PFSK-1 (cell line): ENCODE data around the gene ACTN1.

Source experiments
- FOXP2 ChIP-seq: optimal IDR thresholded peaks from 2 replicates; pipeline ENCODE3; 2011; ENCODE audit warnings: borderline replicate concordance, control low read depth, inconsistent platforms; ENCODE audit not compliant: insufficient read depth; ENCODE audit errors: extremely low read length, extremely low read depth
- POLR2AphosphoS5 ChIP-seq: IDR thresholded peaks from 2 replicates; pipeline ENCODE4 v1.6.1; 2012; ENCODE audit warnings: low read depth, mild to moderate bottlenecking, control low read depth, low read length, moderate library complexity
- SIN3A ChIP-seq: IDR thresholded peaks from 2 replicates; pipeline ENCODE4 v1.6.1; 2012; ENCODE audit warnings: mild to moderate bottlenecking, low read length, moderate library complexity, borderline replicate concordance; ENCODE audit not compliant: insufficient read depth
- TAF1 ChIP-seq: IDR thresholded peaks from 2 replicates; pipeline ENCODE4 v1.6.1; 2012; ENCODE audit warnings: low read length, control low read depth, borderline replicate concordance; ENCODE audit not compliant: insufficient read depth
- TF ChIP-seq, protein P1 (sequence below), 2 experiments: IDR thresholded peaks; 2 replicates each; pipeline versions ENCODE4 v1.6.1 to v1.8.0; 2011 to 2012; ENCODE audit warnings: low read depth in 2 of 2, low read length in 2 of 2, control low read depth in 1 of 2, inconsistent platforms in 1 of 2, mild to moderate bottlenecking in 1 of 2, moderate library complexity in 1 of 2; ENCODE audit not compliant: insufficient read depth in 1 of 2

The ACTN1 gene

GRCh38 chr14:68975667-68976066 is 3.4 kb downstream of the ACTN1 start:
- TF ChIP-seq TAF1: no peak

GRCh38 chr14:68974759-68975347 is 4.2 kb downstream of the ACTN1 start:
- TF ChIP-seq SIN3A (no peak), TAF1 (no peak), FOXP2 (no peak), POLR2AphosphoS5 (no peak)
- TF ChIP-seq, protein P1, sequence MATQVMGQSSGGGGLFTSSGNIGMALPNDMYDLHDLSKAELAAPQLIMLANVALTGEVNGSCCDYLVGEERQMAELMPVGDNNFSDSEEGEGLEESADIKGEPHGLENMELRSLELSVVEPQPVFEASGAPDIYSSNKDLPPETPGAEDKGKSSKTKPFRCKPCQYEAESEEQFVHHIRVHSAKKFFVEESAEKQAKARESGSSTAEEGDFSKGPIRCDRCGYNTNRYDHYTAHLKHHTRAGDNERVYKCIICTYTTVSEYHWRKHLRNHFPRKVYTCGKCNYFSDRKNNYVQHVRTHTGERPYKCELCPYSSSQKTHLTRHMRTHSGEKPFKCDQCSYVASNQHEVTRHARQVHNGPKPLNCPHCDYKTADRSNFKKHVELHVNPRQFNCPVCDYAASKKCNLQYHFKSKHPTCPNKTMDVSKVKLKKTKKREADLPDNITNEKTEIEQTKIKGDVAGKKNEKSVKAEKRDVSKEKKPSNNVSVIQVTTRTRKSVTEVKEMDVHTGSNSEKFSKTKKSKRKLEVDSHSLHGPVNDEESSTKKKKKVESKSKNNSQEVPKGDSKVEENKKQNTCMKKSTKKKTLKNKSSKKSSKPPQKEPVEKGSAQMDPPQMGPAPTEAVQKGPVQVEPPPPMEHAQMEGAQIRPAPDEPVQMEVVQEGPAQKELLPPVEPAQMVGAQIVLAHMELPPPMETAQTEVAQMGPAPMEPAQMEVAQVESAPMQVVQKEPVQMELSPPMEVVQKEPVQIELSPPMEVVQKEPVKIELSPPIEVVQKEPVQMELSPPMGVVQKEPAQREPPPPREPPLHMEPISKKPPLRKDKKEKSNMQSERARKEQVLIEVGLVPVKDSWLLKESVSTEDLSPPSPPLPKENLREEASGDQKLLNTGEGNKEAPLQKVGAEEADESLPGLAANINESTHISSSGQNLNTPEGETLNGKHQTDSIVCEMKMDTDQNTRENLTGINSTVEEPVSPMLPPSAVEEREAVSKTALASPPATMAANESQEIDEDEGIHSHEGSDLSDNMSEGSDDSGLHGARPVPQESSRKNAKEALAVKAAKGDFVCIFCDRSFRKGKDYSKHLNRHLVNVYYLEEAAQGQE (IDR thresholded peaks at IDR 0.05; ENCODE audit: insufficient read depth in 1 of 2, low read depth in 2 of 2, low read length in 2 of 2): no peak

DNA sequence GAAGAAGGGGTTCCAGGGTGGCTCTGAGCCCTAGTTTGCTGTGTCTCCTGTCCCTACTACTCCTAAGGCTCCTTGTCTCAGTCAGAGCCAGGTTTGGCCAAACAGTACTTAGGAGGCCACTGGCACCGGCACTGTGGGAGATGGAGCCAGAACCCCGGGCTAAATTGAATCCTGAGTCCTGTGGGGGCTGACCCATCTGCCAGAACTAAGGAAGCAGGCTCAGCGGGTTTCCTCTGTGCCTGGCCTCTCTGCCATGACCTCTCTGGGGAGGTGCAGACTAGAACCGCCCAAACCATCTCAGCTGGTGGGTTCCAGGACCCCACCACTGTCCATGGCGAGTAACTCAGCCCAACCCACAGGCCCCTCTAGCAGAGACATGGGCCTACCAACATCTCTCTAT is 5.5 kb downstream of the ACTN1 start:
- TF ChIP-seq FOXP2: no peak
- TF ChIP-seq SIN3A: no peak
- TF ChIP-seq, protein P1 (IDR thresholded peaks at IDR 0.05; ENCODE audit: insufficient read depth in 1 of 2, low read depth in 2 of 2, low read length in 2 of 2): no peak
- TF ChIP-seq POLR2AphosphoS5: no peak
- TF ChIP-seq TAF1: no peak

DNA sequence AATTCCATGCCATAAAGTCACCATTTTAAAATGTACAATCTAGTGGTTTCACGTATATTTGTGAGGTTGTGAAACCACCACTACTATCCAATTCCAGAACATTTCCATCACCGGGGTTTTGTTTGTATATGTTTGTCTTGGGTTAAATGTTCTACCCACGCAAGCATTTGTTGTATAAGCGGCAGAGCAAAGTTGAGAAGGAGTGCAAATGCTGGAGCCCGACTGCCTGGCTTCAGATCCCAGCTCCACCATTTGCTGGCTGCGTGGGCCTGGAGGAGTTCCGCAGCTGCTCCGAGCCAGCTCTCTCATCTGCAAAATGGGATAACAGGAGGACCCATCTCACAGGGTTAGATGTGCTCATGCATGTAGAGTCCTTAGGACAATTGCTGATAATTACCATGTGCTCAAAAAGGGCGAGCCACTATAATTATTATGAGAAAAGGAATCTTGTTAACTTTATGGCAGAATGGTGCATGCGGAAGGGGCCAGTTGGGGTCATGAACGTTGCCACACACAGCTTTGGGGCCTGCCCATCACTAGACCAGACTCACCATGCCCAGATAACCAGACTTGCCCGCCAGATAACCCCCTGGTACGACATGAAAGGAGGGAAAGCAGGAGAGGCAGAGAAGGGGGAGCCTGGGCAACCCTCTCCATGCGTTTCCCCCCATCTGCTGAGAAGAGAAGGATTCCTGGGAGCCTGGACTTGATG is 6.4 kb downstream of the ACTN1 start:
- TF ChIP-seq SIN3A (no peak), TAF1 (no peak), POLR2AphosphoS5 (no peak), FOXP2 (no peak)
- TF ChIP-seq, protein P1 (IDR thresholded peaks at IDR 0.05; ENCODE audit: insufficient read depth in 1 of 2, low read depth in 2 of 2, low read length in 2 of 2): no peak

DNA sequence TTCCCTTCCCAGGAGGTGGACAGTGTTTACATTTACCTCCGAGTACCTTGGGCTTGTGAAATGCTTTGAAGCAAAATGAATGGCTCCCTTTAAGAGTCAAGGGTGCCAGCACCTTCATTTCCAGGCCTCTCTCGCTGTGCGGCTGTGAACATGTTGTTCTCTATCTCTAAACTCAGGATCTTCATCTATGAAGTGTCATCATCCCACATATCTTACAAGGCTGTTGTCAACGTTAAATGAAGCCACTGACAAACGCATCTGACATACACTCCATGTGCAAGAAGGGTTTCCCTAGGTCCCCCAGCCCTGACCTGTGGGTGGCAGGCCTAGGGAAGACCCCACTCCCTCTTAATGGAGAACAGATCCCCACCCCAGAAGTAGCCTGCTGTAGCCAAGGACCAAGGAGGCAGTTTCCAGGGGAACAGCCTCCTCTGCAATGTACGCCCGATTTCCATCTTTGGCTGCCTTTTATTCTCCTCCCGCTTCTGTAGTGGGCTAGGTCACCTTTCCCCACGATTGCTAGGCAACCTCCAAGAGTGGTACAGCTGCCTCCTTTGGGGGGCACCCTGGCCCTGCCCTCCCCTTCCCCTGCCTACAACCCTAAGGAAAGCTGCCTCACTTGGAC is 7.6 kb downstream of the ACTN1 start:
- TF ChIP-seq FOXP2: no peak
- no peak for TF ChIP-seq POLR2AphosphoS5
- TF ChIP-seq SIN3A: no peak
- TF ChIP-seq TAF1: no peak
- TF ChIP-seq, protein P1 (IDR thresholded peaks at IDR 0.05; ENCODE audit: insufficient read depth in 1 of 2, low read depth in 2 of 2, low read length in 2 of 2): no peak
